Hepatocyte (in vitro differentiated cells): ENCODE measurements around the gene TMIE. TPM values are rescaled to one million over a fixed set of nuclear protein-coding genes. Genes with fewer than 3 reads are reported as not detected.

ENCODE experiments used
- DNase-seq: peaks from one replicate; pipeline ENCODE4 v3.0.0-alpha.2; 2016; ENCODE audit warnings: low spot score
- H2AFZ ChIP-seq: fragments of 200-600 bp; sonication (generic); 2 replicates; pipeline ENCODE4 v1.6.0; 2016; ENCODE audit warnings: antibody characterized with exemption, mild to moderate bottlenecking
- H3K27ac ChIP-seq: fragments of 200-600 bp; sonication (generic); 2 replicates; pipeline ENCODE4 v1.5.1; 2016; ENCODE audit warnings: mild to moderate bottlenecking
- H3K27me3 ChIP-seq: fragments of 200-600 bp; sonication (generic); 2 replicates; pipeline ENCODE4 v1.6.1; 2016
- H3K36me3 ChIP-seq: fragments of 200-600 bp; sonication (generic); replicated peaks from 2 replicates; pipeline ENCODE4 v1.5.1; 2016; ENCODE audit warnings: low read depth; ENCODE audit not compliant: insufficient read depth
- H3K4me1 ChIP-seq: fragments of 200-600 bp; sonication (generic); 2 replicates; pipeline ENCODE4 v1.5.1; 2016; ENCODE audit warnings: mild to moderate bottlenecking, moderate library complexity; ENCODE audit not compliant: insufficient read depth
- H3K4me2 ChIP-seq: fragments of 200-600 bp; sonication (generic); 2 replicates; pipeline ENCODE4 v1.6.0; 2016
- H3K4me3 ChIP-seq: fragments of 200-600 bp; sonication (generic); 2 replicates; pipeline ENCODE4 v1.5.1; 2016; ENCODE audit warnings: mild to moderate bottlenecking
- H3K79me2 ChIP-seq: fragments of 200-600 bp; sonication (generic); 2 replicates; pipeline ENCODE4 v1.6.0; 2017; ENCODE audit warnings: mild to moderate bottlenecking
- H3K9me2 ChIP-seq: fragments of 200-600 bp; sonication (generic); replicated peaks from 2 replicates; pipeline ENCODE4 v1.6.0; 2017; ENCODE audit warnings: mild to moderate bottlenecking; ENCODE audit not compliant: insufficient read depth
- H3K9me3 ChIP-seq: fragments of 200-600 bp; sonication (generic); 2 replicates; pipeline ENCODE4 v1.5.1; 2016; ENCODE audit warnings: low read depth, mild to moderate bottlenecking
- H4K20me1 ChIP-seq: fragments of 200-600 bp; sonication (generic); 2 replicates; pipeline ENCODE4 v1.6.0; 2016; ENCODE audit warnings: mild to moderate bottlenecking; ENCODE audit not compliant: insufficient read depth, poor library complexity, severe bottlenecking
- CTCF ChIP-seq: fragments of 200-600 bp; sonication (generic); IDR thresholded peaks from 2 replicates; pipeline ENCODE4 v1.5.1; 2016; ENCODE audit warnings: antibody characterized with exemption, mild to moderate bottlenecking; ENCODE audit not compliant: poor library complexity
- EZH2 ChIP-seq: fragments of 200-600 bp; sonication (generic); IDR thresholded peaks from 2 replicates; pipeline ENCODE4 v1.6.1; 2016; ENCODE audit warnings: antibody characterized with exemption, mild to moderate bottlenecking, borderline replicate concordance
- EZH2phosphoT487 ChIP-seq: fragments of 200-600 bp; sonication (generic); IDR thresholded peaks from one replicate; pipeline ENCODE4 v1.6.1; 2018; ENCODE audit warnings: antibody characterized with exemption, mild to moderate bottlenecking, low read depth, moderate library complexity; ENCODE audit not compliant: unreplicated experiment, severe bottlenecking
- WGBS: methylation state at CpG from one replicate; pipeline ENCODE4 v1.1.6; 2016; ENCODE audit warnings: low lambda C conversion rate; ENCODE audit errors: missing lambda C conversion rate; 5-methylcytosine and 5-hydroxymethylcytosine counted together
- polyA plus RNA-seq: library from polyadenylated mRNA; unstranded; fragments of >200 nt; fragmentation: Nextera tagmentation; extraction: Ambion mirVana; gene quantifications from 2 replicates; pipeline ENCODE4 v1.2.1, GENCODE V29; 2016
- total RNA-seq: library from RNA; depleted of rRNA; stranded (reverse); fragments of >200 nt; gene quantifications from 2 replicates; pipeline ENCODE4 v1.2.3, GENCODE V29; 2014

TMIE gene
- total and polyA plus RNA-seq, 2 experiments from 2014 or later, result 0.37 to 0.51 TPM

GRCh38 chr3:46716461-46717441 lies 15.6 kb downstream of the TMIE start:
- H3K4me3 ChIP-seq, result no peak overlapping the region
- no peaks in the 10 kb centered on the region for H3K27me3 ChIP-seq
- 90% methylated on average over 19 of the region's 19 CpGs for WGBS
- no peaks in the 10 kb centered on the region for H3K79me2 ChIP-seq
- TF ChIP-seq CTCF, result no peak
- TF ChIP-seq EZH2, result no peak
- TF ChIP-seq EZH2phosphoT487, result no peak
- H3K9me3 ChIP-seq, result no peaks in the 10 kb centered on the region
- H4K20me1 ChIP-seq, result no peaks in the 10 kb centered on the region
- no peaks in the 10 kb centered on the region for H3K36me3 ChIP-seq
- H3K9me2 ChIP-seq, result no peaks in the 10 kb centered on the region
- H3K4me2 ChIP-seq, result no peak overlapping the region
- H3K4me1 ChIP-seq, result no peaks in the 10 kb centered on the region
- H3K27ac ChIP-seq, result no peak overlapping the region
- DNase-seq, result no peak
- no peak overlapping the region for H2AFZ ChIP-seq

- Histone ChIP-seq H3K79me2 (no peaks in the 10 kb centered on the region), H3K9me3 (no peaks in the 10 kb centered on the region), H3K4me1 (no peaks in the 10 kb centered on the region), H3K27me3 (no peaks in the 10 kb centered on the region), H3K36me3 (no peaks in the 10 kb centered on the region), H2AFZ (no peak within 1 kb of the TSS), H3K27ac (no peak within 1 kb of the TSS), H4K20me1 (no peaks in the 10 kb centered on the region), H3K4me3 (no peak within 1 kb of the TSS), H3K4me2 (no peak within 1 kb of the TSS), H3K9me2 (no peaks in the 10 kb centered on the region)
- TF ChIP-seq EZH2, result no peak
- no peak for TF ChIP-seq EZH2phosphoT487
- no peak for TF ChIP-seq CTCF
- no peak for DNase-seq
- WGBS, result 90% methylated on average over 30 of the region's 61 CpGs
These were observed 16.4 kb downstream of the TMIE start, which contains the start of gene PRSS50 for GRCh38 chr3:46717447-46718231. PRSS50 (minus strand) TSS chr3:46717869; CDS start chr3:46717824, 45 bp downstream.

- WGBS, result 84% methylated on average over 2 of the region's 2 CpGs
- no peak for TF ChIP-seq CTCF
- TF ChIP-seq EZH2phosphoT487, result no peak
- no peak for TF ChIP-seq EZH2
- no peak overlapping the region for H3K4me2 ChIP-seq
- no peak overlapping the region for H3K4me3 ChIP-seq
- H2AFZ ChIP-seq, result no peak overlapping the region
- no peaks in the 10 kb centered on the region for H4K20me1 ChIP-seq
- no peaks in the 10 kb centered on the region for H3K4me1 ChIP-seq
- no peaks in the 10 kb centered on the region for H3K9me2 ChIP-seq
- DNase-seq, result no peak
- no peaks in the 10 kb centered on the region for H3K27me3 ChIP-seq
- H3K79me2 ChIP-seq, result no peaks in the 10 kb centered on the region
- no peaks in the 10 kb centered on the region for H3K9me3 ChIP-seq
- no peak overlapping the region for H3K27ac ChIP-seq
- H3K36me3 ChIP-seq, result no peaks in the 10 kb centered on the region
These were observed 17.9 kb downstream of the TMIE start for GRCh38 chr3:46719044-46719565.
